Heart right ventricle (tissue), 16 donors: Measurements from ENCODE around the gene DOCK8. TPM values are rescaled to one million over a fixed set of nuclear protein-coding genes. Genes with fewer than 3 reads are reported as not detected.

ENCODE experiments used
- ATAC-seq, 8 donors: fragments of 200-7000 bp; cut with Tn5 transposase; one replicate each; pipeline ENCODE4 v1.9.1; 2020; ENCODE audit warnings: mild to moderate bottlenecking in 8 of 8, moderate library complexity in 8 of 8, moderate number of reproducible peaks in 1 of 8
- DNase-seq, 2 donors: peaks; one replicate each; pipeline ENCODE4 v3.0.0-alpha.2; 2020
- H3K27ac ChIP-seq, 10 donors: fragments of 200-600 bp; sonication (generic) in 2 of 10; one replicate each; pipeline versions ENCODE4 v1.5.0 to v1.8.0; 2020 to 2022; ENCODE audit warnings: mild to moderate bottlenecking in 3 of 10
- H3K27me3 ChIP-seq, 7 donors: fragments of 200-600 bp; one replicate each; pipeline ENCODE4 v1.8.0; 2021 to 2022; ENCODE audit warnings: mild to moderate bottlenecking in 2 of 7
- H3K36me3 ChIP-seq, 9 donors: fragments of 200-600 bp; sonication (generic) in 1 of 9; one replicate each; pipeline versions ENCODE4 v1.5.0 to v1.8.0; 2020 to 2022; ENCODE audit warnings: mild to moderate bottlenecking in 2 of 9
- H3K4me1 ChIP-seq, 9 donors: fragments of 200-600 bp; sonication (generic) in 1 of 9; one replicate each; pipeline versions ENCODE4 v1.5.0 to v1.8.0; 2020 to 2022; ENCODE audit warnings: mild to moderate bottlenecking in 4 of 9
- H3K4me3 ChIP-seq, 10 donors: fragments of 200-600 bp; sonication (generic) in 2 of 10; one replicate each; pipeline versions ENCODE4 v1.5.0 to v1.8.0; 2020 to 2022; ENCODE audit warnings: mild to moderate bottlenecking in 7 of 10, moderate library complexity in 2 of 10
- H3K9me3 ChIP-seq, 11 donors: fragments of 200-600 bp in 10 of 11; sonication (generic) in 2 of 11; one replicate each; pipeline versions ENCODE4 v1.5.0 to v1.8.0; 2013 to 2022; ENCODE audit warnings: mild to moderate bottlenecking in 2 of 11, control low read depth in 1 of 11, moderate library complexity in 1 of 11
- WGBS, 2 donors: extraction: QIAGEN DNeasy Blood & Tissue Kit; methylation state at CpG; one replicate each; pipeline ENCODE4 v1.1.7; 2013; ENCODE audit warnings: inconsistent platforms in 1 of 2; 5-methylcytosine and 5-hydroxymethylcytosine counted together
- intact Hi-C, 10 donors: fragments of 100-400 bp; cut with DNase I; formaldehyde crosslinking; loops; one replicate each; pipeline versions ENCODE4 v1.11.1 to v1.14.2; 2022
- polyA plus RNA-seq, 2 donors: library from polyadenylated mRNA; stranded (reverse); fragments of 200-250 nt; gene quantifications; one replicate each; pipeline ENCODE4 v1.2.3, GENCODE V29; 2013
- total RNA-seq, 10 donors: library from RNA; stranded (reverse); fragmentation: NEBNext Ultra II Directional in 3 of 10; extraction: Animal tissue kit (Norgen Biotek cat#: 25700) in 3 of 10; gene quantifications; one replicate each; pipeline versions ENCODE4 v1.2.1 to v1.2.4, GENCODE V29; 2021 to 2023
- TF ChIP-seq, protein P1 (sequence below), 9 donors: fragments of 200-600 bp; sonication (generic) in 2 of 9; IDR thresholded peaks; one replicate each; pipeline versions ENCODE4 v1.5.0 to v1.8.0; 2021 to 2022; ENCODE audit warnings: antibody characterized with exemption in 9 of 9, mild to moderate bottlenecking in 5 of 9, moderate library complexity in 1 of 9
- donor health status: Arrhythmogenic right ventricular cardiomyopathy.
- donor health status: ischemic (EF 13 %, LVEDD 7.1; RV severe dilation, severe dysfunction).
- donor health status: healthy with polysubstance abuse.
- donor health status: DM: no; HTN: yes; CAD: no.
- donor health status: DM: no; HTN: no; CAD: no.
- donor health status: ischemic (EF 25% LVEDD 6.9; RV normal size, moderate dysfunction).
- donor health status: ischemic (EF 25% LVEDD 5.7; RV mildly dilated, moderate dysfunction).
- donor health status: healthy.
- donor health status: DM: yes; HTN: yes; CAD: no.
- donor health status: Ischemic cardiomyopathy.
- donor health status: ischemic (EF 35%, LVEDD 5.7; RV mildly dilated, moderate dysfunction).
- donor health status: nonischemic (EF 11% LVEDD 7.7; RV severe dilation, severe dysfunction).
- donor health status: DM: yes; HTN: yes; CAD: no.
- donor health status: PGD.
- donor health status: ischemic (EF 29% LVEDD 5.4; RV normal size, mild dysfunction).
- donor health status: nonischemic (EF 23%, LVEDD 6.1; RV moderate dilation, normal function).

DOCK8 gene
- total and polyA plus RNA-seq, 12 donors = 0.83 to 24.3 (median 2.7) TPM

DNA sequence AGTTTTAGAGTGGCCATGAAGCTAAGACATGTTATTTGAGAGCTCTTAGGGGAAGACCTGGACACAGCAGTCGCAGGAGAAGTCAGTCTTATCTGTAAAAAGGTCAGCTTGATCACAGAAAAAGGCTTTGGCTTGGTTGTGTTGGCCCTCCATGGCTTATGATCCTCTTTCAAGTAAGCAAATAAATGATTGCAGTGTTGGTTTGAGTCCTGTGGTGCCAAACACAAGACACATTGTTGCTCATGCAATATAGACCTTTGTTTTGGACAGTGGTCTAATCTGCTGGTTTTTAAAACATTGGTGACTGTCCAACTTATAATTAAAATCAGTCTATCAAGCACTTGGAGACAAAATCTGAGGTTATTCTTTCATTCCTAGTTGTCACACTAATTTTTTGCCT lies 54.0 kb downstream of the DOCK8 start:
- no peak overlapping the region for H3K4me3 ChIP-seq
- H3K27ac ChIP-seq = peak overlapping the region in 1 of 10 donors; percentile 95
- WGBS, 2 donors = 54 to 63% methylated on average over 1 of the region's 1 CpG
- H3K4me1 ChIP-seq = peaks cover 0 to 52% (median 0%) of the 10 kb centered on the region in 9 donors
- DNase-seq (no peak), ATAC-seq (no peak)
- no peaks in the 10 kb centered on the region for H3K9me3 ChIP-seq
- H3K27me3 ChIP-seq = peaks cover 0 to 4% (median 0%) of the 10 kb centered on the region in 7 donors
- TF ChIP-seq, protein P1, sequence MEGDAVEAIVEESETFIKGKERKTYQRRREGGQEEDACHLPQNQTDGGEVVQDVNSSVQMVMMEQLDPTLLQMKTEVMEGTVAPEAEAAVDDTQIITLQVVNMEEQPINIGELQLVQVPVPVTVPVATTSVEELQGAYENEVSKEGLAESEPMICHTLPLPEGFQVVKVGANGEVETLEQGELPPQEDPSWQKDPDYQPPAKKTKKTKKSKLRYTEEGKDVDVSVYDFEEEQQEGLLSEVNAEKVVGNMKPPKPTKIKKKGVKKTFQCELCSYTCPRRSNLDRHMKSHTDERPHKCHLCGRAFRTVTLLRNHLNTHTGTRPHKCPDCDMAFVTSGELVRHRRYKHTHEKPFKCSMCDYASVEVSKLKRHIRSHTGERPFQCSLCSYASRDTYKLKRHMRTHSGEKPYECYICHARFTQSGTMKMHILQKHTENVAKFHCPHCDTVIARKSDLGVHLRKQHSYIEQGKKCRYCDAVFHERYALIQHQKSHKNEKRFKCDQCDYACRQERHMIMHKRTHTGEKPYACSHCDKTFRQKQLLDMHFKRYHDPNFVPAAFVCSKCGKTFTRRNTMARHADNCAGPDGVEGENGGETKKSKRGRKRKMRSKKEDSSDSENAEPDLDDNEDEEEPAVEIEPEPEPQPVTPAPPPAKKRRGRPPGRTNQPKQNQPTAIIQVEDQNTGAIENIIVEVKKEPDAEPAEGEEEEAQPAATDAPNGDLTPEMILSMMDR (IDR thresholded peaks at IDR 0.05) = no peak
- intact Hi-C loops = no loop called here
- H3K36me3 ChIP-seq = no peaks in the 10 kb centered on the region

DNA sequence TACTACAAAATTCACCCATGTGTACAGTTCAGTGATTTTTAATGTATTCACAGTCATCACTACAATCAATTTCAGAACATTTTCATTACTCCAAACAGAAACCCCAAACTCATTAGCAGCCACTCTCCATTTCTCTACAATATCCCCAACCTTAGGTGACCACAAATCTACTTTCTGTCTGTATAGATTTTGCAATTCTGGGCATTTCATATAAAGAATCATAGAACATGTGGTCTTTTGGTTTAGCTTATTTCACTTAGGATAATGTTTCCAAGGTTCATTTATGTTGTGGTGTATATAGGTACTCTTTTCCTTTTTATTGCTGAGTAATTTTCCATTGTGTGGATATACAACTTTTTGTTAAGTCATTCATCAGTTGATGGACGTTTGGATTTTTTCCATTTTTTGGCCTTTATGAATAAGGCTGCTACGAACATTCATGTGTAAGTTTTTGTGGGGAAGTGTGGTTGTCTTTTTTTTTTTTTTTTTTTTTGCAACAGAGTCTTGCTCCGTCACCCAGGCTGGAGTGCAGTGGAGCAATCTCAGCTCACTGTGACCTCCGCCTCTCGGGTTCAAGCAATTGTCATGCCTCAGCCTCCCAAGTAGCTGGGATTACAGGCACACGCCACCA lies 54.5 kb downstream of the DOCK8 start:
- WGBS, 2 donors = 80 to 89% methylated on average over 6 of the region's 6 CpGs
- ATAC-seq (no peak), DNase-seq (no peak)
- H3K27me3 ChIP-seq = peaks cover 0 to 4% (median 0%) of the 10 kb centered on the region in 7 donors
- H3K9me3 ChIP-seq = no peaks in the 10 kb centered on the region
- no peaks in the 10 kb centered on the region for H3K36me3 ChIP-seq
- peaks cover 0 to 53% (median 0%) of the 10 kb centered on the region in 9 donors for H3K4me1 ChIP-seq
- peak overlapping the region in 1 of 10 donors; percentile 95 for H3K27ac ChIP-seq
- TF ChIP-seq, protein P1 (IDR thresholded peaks at IDR 0.05) = no peak
- intact Hi-C loops = no loop called here
- no peak overlapping the region for H3K4me3 ChIP-seq

DNA sequence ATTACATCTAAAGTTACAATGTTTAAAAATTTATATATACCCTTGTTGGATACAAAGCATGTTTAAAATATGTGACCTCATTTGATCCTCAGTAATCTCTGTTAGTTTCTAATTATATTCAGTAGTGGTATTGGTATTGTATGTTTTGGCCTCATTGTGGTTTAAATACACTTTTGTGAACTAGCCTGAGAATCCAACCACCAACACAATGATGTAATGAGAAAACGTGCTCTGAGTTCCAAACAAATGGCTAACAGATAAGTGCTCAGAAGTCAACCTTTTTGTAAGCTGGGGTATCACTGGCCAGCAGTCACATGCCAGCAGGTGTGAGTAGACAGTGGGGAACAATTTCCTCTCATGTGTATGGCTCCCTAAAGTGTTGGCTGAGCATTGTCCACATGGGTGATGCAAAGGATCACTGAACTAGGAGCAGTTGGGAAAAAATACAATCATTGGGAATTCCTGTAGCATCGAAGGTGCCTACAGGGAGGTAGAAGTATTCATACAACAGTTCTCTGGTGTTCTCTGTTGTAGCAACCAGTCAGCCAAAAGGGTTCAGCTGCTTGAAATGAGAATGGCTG lies 56.1 kb downstream of the DOCK8 start:
- Histone ChIP-seq H3K27ac (peak overlapping the region in 1 of 10 donors; percentile 95), H3K27me3 (peaks cover 0 to 4% (median 0%) of the 10 kb centered on the region in 7 donors), H3K36me3 (no peaks in the 10 kb centered on the region), H3K4me1 (peaks cover 0 to 57% (median 0%) of the 10 kb centered on the region in 9 donors), H3K9me3 (no peaks in the 10 kb centered on the region), H3K4me3 (no peak overlapping the region)
- WGBS, 2 donors = 67 to 84% methylated on average over 2 of the region's 2 CpGs
- no peak for ATAC-seq
- TF ChIP-seq, protein P1 (IDR thresholded peaks at IDR 0.05) = no peak
- DNase-seq = no peak
- intact Hi-C loops = no loop called here

DNA sequence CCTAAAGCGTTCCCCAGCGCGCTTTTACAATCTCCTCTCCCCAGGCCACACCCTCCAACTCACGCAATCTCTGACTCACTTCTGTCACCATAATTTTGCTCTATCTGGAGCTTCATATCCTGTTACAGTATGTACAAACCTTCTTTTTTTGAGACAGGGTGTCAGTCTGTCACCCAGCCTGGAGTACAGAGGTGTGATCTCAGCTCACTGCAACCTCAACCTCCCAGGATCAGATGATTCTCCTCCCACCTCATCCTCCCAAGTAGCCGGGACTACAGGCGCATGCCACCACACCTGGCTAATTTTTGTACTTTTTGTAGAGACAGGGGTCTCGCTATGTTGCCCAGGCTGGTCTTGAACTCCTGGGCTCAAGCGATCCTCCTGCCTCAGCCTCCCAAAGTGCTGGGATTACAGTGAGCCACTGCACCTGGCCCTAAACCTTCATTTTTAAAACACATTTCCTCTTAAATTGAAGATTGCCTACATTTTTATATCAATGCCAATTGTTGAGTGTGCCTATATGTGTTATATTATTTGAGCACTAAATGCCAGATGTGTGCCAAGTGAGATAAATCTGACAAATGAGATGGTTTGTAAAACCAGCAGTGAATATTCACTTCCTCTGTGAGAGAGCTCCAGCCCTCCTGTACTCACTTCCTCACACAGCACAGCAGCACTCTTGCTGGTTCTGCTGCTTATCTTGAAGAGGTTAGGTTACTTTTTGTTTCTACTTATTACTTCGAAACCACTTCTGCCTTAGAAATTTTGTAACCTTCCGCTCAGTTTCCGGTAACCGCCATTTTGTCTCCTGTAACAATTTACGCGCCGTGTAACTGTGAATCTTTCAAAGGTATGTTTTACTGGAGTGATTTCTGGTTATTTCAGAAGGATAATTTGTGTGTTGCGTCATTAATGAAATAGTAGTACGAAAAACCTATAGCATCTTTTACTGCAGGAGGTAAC lies 57.9 kb downstream of the DOCK8 start:
- H3K4me3 ChIP-seq = peak overlapping the region in 1 of 10 donors; percentile 51
- no peaks in the 10 kb centered on the region for H3K9me3 ChIP-seq
- H3K4me1 ChIP-seq = peaks cover 0 to 63% (median 0%) of the 10 kb centered on the region in 9 donors
- TF ChIP-seq, protein P1 (IDR thresholded peaks at IDR 0.05) = no peak
- peaks cover 0 to 3% (median 0%) of the 10 kb centered on the region in 7 donors for H3K27me3 ChIP-seq
- DNase-seq (no peak), ATAC-seq (peak in 6 of 8 donors; percentile 33 to 77 (median 64))
- 80 to 84% methylated on average over 17 of the region's 17 CpGs for WGBS, 2 donors
- intact Hi-C loops = no loop called here
- H3K27ac ChIP-seq = peak overlapping the region in 3 of 10 donors; percentile 41 to 95 (median 44)
- peaks cover 0 to 6% (median 0%) of the 10 kb centered on the region in 9 donors for H3K36me3 ChIP-seq
